ENCODE data around the gene TMEM272.

DNA sequence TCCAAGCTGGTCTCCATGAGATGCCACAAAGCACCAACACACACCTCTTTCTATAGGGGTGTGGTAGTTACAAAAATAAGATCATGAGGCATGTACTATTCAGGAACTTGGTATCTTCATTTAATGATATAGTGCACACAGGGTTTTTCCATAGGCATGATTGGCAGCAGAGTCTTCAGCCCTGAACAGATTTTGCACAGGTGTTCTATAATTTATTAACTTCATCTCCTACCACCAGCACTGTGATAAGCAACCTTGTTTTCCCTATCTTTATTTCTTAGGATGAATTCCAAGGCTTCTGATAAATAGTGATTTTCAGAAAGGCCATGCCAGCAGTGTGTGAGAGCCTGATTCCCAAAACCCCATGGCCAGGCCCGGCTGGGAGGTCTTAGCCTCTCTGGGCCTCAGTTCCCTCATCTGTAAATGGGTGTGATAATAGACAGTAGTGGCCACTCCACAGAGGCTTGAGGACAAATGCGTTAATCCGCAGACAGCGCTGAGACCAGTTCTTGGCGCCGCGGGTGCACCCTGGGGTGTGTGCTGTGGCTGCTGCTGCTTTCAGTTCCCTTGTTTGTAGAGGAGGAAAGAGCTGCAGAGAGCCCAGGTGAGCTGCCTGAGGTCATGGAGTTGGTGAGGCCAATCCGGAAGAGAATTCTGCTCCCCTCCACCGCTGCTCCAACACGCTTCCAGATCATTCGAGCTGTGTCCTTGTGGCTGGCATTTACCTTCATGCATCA, 74.1 kb downstream of the TMEM272 start:
- TF ChIP-seq GABPA (IDR thresholded peaks at IDR 0.05; ENCODE audit: low read depth) = no peak
- TF ChIP-seq, protein P1, sequence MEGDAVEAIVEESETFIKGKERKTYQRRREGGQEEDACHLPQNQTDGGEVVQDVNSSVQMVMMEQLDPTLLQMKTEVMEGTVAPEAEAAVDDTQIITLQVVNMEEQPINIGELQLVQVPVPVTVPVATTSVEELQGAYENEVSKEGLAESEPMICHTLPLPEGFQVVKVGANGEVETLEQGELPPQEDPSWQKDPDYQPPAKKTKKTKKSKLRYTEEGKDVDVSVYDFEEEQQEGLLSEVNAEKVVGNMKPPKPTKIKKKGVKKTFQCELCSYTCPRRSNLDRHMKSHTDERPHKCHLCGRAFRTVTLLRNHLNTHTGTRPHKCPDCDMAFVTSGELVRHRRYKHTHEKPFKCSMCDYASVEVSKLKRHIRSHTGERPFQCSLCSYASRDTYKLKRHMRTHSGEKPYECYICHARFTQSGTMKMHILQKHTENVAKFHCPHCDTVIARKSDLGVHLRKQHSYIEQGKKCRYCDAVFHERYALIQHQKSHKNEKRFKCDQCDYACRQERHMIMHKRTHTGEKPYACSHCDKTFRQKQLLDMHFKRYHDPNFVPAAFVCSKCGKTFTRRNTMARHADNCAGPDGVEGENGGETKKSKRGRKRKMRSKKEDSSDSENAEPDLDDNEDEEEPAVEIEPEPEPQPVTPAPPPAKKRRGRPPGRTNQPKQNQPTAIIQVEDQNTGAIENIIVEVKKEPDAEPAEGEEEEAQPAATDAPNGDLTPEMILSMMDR (IDR thresholded peaks at IDR 0.05; ENCODE audit: insufficient read depth, low read length) = no peak

Data from HL-60 (cell line).